Measurements from ENCODE around the gene F8. TPM values are rescaled to one million over a fixed set of nuclear protein-coding genes. Genes with fewer than 3 reads are reported as not detected.

The F8 gene
- total and polyA plus RNA-seq, 10 of the 15 experiments (the other 5 are each of a cell fraction or from before 2014, with no cell fraction given), result 3.0 to 8.1 (median 5.1) TPM

DNA sequence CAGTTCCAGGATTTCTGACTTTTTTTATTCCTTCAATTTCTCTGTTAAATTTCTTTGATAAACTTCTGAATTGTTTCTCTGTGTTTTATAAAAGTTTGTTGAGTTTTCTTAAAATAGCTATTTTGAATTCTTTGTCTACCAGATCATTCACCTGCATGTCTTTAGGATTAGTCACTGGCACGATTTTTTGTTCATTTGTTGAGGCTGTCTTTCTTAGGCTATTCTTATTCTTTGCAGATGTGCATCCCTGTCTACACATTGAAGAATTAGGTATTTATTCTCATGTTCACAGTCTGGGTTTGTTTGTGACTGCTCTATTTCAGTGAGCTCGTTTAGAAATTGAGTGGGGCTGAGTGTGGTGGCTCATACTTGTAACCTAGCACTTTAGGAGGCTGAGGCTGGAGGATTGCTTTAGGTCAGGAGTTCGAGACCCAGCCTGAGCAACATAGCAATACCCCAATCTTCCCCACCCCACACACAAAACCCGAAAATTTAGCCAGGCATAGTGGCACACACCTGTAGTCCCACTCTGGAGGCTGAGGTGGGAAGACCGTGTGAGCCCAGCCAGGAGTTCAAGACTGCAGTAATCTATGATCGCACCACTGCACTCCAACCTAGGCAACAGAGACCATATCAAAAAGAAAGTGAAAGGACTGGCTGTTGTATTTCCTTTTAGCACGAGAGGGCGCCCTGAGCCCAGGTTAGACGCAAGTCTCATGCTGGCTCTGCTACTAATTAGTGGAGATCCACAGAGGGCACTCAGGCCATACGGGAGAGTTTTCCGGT lies 42.0 kb downstream of the F8 start (continued):
- TF ChIP-seq HDAC6 (IDR thresholded peaks at IDR 0.05; ENCODE audit: unreplicated experiment), result no peak
- no peak for TF ChIP-seq BMI1 (IDR thresholded peaks at IDR 0.05; ENCODE audit: borderline replicate concordance)
- 0 out of 2 replicates have a peak, but pooled peaks have one; percentile 47 for TF ChIP-seq YY1 (IDR thresholded peaks at IDR 0.05; ENCODE audit: low read depth, low read length)
- TF ChIP-seq SMARCA5 (IDR thresholded peaks at IDR 0.05), result 0 out of 2 replicates have a peak, but pooled peaks have one; percentile 58
- no peak for TF ChIP-seq SPI1 (IDR thresholded peaks at IDR 0.05; ENCODE audit: borderline replicate concordance, insufficient read depth, low read depth, low read length)
- TF ChIP-seq POU2F2 (IDR thresholded peaks at IDR 0.05; ENCODE audit: borderline replicate concordance, low read depth, low read length), result 0 out of 3 replicates have a peak, but pooled peaks have one; percentile 20
- TF ChIP-seq, protein P1, sequence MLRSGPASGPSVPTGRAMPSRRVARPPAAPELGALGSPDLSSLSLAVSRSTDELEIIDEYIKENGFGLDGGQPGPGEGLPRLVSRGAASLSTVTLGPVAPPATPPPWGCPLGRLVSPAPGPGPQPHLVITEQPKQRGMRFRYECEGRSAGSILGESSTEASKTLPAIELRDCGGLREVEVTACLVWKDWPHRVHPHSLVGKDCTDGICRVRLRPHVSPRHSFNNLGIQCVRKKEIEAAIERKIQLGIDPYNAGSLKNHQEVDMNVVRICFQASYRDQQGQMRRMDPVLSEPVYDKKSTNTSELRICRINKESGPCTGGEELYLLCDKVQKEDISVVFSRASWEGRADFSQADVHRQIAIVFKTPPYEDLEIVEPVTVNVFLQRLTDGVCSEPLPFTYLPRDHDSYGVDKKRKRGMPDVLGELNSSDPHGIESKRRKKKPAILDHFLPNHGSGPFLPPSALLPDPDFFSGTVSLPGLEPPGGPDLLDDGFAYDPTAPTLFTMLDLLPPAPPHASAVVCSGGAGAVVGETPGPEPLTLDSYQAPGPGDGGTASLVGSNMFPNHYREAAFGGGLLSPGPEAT (IDR thresholded peaks at IDR 0.05; ENCODE audit: low read depth), result no peak
- 0 out of 2 replicates have a peak, but pooled peaks have one; percentile 36 for TF ChIP-seq GATAD2B (conservative IDR thresholded peaks at IDR 0.05; ENCODE audit: low read depth)
- TF ChIP-seq HCFC1 (IDR thresholded peaks at IDR 0.05; ENCODE audit: low read length), result no peak
- TF ChIP-seq YBX1 (IDR thresholded peaks at IDR 0.05), result no peak
- TF ChIP-seq, protein P2, sequence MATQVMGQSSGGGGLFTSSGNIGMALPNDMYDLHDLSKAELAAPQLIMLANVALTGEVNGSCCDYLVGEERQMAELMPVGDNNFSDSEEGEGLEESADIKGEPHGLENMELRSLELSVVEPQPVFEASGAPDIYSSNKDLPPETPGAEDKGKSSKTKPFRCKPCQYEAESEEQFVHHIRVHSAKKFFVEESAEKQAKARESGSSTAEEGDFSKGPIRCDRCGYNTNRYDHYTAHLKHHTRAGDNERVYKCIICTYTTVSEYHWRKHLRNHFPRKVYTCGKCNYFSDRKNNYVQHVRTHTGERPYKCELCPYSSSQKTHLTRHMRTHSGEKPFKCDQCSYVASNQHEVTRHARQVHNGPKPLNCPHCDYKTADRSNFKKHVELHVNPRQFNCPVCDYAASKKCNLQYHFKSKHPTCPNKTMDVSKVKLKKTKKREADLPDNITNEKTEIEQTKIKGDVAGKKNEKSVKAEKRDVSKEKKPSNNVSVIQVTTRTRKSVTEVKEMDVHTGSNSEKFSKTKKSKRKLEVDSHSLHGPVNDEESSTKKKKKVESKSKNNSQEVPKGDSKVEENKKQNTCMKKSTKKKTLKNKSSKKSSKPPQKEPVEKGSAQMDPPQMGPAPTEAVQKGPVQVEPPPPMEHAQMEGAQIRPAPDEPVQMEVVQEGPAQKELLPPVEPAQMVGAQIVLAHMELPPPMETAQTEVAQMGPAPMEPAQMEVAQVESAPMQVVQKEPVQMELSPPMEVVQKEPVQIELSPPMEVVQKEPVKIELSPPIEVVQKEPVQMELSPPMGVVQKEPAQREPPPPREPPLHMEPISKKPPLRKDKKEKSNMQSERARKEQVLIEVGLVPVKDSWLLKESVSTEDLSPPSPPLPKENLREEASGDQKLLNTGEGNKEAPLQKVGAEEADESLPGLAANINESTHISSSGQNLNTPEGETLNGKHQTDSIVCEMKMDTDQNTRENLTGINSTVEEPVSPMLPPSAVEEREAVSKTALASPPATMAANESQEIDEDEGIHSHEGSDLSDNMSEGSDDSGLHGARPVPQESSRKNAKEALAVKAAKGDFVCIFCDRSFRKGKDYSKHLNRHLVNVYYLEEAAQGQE (IDR thresholded peaks at IDR 0.05; ENCODE audit: low read depth, low read length), result no peak
- TF ChIP-seq CBX3 (IDR thresholded peaks at IDR 0.05; ENCODE audit: borderline replicate concordance, low read depth), result no peak
- TF ChIP-seq, protein P3, sequence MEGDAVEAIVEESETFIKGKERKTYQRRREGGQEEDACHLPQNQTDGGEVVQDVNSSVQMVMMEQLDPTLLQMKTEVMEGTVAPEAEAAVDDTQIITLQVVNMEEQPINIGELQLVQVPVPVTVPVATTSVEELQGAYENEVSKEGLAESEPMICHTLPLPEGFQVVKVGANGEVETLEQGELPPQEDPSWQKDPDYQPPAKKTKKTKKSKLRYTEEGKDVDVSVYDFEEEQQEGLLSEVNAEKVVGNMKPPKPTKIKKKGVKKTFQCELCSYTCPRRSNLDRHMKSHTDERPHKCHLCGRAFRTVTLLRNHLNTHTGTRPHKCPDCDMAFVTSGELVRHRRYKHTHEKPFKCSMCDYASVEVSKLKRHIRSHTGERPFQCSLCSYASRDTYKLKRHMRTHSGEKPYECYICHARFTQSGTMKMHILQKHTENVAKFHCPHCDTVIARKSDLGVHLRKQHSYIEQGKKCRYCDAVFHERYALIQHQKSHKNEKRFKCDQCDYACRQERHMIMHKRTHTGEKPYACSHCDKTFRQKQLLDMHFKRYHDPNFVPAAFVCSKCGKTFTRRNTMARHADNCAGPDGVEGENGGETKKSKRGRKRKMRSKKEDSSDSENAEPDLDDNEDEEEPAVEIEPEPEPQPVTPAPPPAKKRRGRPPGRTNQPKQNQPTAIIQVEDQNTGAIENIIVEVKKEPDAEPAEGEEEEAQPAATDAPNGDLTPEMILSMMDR (IDR thresholded peaks at IDR 0.05 in 2 of 3, conservative IDR thresholded peaks at IDR 0.05 in 1 of 3; ENCODE audit: control insufficient read depth in 2 of 3, extremely low read depth in 1 of 3, insufficient read depth in 1 of 3, low read depth in 3 of 3, low read length in 3 of 3), result peak; percentile 57 to 92 (median 77); a peak in 5 of 6 replicates
- TF ChIP-seq NFYA (IDR thresholded peaks at IDR 0.05; ENCODE audit: borderline replicate concordance, low read depth, low read length), result no peak
- TF ChIP-seq, protein P4, sequence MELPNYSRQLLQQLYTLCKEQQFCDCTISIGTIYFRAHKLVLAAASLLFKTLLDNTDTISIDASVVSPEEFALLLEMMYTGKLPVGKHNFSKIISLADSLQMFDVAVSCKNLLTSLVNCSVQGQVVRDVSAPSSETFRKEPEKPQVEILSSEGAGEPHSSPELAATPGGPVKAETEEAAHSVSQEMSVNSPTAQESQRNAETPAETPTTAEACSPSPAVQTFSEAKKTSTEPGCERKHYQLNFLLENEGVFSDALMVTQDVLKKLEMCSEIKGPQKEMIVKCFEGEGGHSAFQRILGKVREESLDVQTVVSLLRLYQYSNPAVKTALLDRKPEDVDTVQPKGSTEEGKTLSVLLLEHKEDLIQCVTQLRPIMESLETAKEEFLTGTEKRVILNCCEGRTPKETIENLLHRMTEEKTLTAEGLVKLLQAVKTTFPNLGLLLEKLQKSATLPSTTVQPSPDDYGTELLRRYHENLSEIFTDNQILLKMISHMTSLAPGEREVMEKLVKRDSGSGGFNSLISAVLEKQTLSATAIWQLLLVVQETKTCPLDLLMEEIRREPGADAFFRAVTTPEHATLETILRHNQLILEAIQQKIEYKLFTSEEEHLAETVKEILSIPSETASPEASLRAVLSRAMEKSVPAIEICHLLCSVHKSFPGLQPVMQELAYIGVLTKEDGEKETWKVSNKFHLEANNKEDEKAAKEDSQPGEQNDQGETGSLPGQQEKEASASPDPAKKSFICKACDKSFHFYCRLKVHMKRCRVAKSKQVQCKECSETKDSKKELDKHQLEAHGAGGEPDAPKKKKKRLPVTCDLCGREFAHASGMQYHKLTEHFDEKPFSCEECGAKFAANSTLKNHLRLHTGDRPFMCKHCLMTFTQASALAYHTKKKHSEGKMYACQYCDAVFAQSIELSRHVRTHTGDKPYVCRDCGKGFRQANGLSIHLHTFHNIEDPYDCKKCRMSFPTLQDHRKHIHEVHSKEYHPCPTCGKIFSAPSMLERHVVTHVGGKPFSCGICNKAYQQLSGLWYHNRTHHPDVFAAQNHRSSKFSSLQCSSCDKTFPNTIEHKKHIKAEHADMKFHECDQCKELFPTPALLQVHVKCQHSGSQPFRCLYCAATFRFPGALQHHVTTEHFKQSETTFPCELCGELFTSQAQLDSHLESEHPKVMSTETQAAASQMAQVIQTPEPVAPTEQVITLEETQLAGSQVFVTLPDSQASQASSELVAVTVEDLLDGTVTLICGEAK (IDR thresholded peaks at IDR 0.05; ENCODE audit: borderline replicate concordance), result no peak
- TF ChIP-seq, protein P5, sequence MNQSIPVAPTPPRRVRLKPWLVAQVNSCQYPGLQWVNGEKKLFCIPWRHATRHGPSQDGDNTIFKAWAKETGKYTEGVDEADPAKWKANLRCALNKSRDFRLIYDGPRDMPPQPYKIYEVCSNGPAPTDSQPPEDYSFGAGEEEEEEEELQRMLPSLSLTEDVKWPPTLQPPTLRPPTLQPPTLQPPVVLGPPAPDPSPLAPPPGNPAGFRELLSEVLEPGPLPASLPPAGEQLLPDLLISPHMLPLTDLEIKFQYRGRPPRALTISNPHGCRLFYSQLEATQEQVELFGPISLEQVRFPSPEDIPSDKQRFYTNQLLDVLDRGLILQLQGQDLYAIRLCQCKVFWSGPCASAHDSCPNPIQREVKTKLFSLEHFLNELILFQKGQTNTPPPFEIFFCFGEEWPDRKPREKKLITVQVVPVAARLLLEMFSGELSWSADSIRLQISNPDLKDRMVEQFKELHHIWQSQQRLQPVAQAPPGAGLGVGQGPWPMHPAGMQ (IDR thresholded peaks at IDR 0.05; ENCODE audit: borderline replicate concordance), result no peak
